B cell (primary cell): Measurements from ENCODE around the gene NLGN4X.

Experiments used
- EZH2 ChIP-seq: IDR thresholded peaks from 2 replicates; pipeline ENCODE4 v1.6.1; 2012; ENCODE audit warnings: borderline replicate concordance, low read depth, mild to moderate bottlenecking, moderate library complexity, low read length; ENCODE audit not compliant: insufficient read depth, poor library complexity, severe bottlenecking
- TF ChIP-seq, protein P1 (sequence below): fragments of 200-600 bp; IDR thresholded peaks from one replicate; pipeline ENCODE4 v1.8.0; 2022; ENCODE audit warnings: antibody characterized with exemption, mild to moderate bottlenecking

DNA sequence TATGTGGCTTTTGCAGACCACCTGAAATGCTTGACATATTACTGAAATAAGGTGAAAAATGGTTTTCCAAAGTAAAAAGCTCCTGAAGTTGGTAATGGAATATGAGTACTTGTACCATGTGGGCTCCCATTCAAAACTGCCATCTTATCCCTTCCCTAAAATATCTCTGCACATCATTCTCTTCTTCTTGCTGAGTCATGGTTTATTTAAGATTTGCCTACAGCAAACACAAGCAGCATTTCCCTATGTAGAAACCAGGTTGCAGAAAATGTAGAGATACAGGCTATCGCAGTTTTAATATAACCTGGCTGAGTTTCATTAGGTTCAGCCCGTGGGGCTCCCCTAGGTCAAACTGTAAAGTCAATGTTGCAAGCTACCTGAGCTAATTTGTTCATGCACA, 270.1 kb downstream of the NLGN4X start:
- TF ChIP-seq, protein P1, sequence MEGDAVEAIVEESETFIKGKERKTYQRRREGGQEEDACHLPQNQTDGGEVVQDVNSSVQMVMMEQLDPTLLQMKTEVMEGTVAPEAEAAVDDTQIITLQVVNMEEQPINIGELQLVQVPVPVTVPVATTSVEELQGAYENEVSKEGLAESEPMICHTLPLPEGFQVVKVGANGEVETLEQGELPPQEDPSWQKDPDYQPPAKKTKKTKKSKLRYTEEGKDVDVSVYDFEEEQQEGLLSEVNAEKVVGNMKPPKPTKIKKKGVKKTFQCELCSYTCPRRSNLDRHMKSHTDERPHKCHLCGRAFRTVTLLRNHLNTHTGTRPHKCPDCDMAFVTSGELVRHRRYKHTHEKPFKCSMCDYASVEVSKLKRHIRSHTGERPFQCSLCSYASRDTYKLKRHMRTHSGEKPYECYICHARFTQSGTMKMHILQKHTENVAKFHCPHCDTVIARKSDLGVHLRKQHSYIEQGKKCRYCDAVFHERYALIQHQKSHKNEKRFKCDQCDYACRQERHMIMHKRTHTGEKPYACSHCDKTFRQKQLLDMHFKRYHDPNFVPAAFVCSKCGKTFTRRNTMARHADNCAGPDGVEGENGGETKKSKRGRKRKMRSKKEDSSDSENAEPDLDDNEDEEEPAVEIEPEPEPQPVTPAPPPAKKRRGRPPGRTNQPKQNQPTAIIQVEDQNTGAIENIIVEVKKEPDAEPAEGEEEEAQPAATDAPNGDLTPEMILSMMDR = no peak
- TF ChIP-seq EZH2 = no peak
